Left lung (tissue), 10 donors: ENCODE data around the gene OLIG1. TPM values are rescaled to one million over a fixed set of nuclear protein-coding genes. Genes with fewer than 3 reads are reported as not detected.

Experiments used
- ATAC-seq: fragments of 200-7000 bp; cut with Tn5 transposase; one replicate; pipeline ENCODE4 v1.9.1; 2020; ENCODE audit warnings: moderate library complexity
- DNase-seq, 4 donors: peaks; one replicate each; pipeline ENCODE4 v3.0.0-alpha.2; 2013 to 2020
- H3K27ac ChIP-seq, 2 donors: fragments of 200-600 bp; sonication (generic) in 1 of 2; one replicate each; pipeline versions ENCODE4 v1.5.0 to v1.8.0; 2020 to 2021
- H3K27me3 ChIP-seq, 2 donors: fragments of 200-600 bp; sonication (generic) in 1 of 2; one replicate each; pipeline versions ENCODE4 v1.5.0 to v1.8.0; 2020 to 2021
- H3K36me3 ChIP-seq, 2 donors: fragments of 200-600 bp; sonication (generic) in 1 of 2; one replicate each; pipeline versions ENCODE4 v1.5.0 to v1.8.0; 2020 to 2021
- H3K4me1 ChIP-seq, 2 donors: fragments of 200-600 bp; one replicate each; pipeline ENCODE4 v1.8.0; 2021
- H3K4me3 ChIP-seq, 2 donors: fragments of 200-600 bp; sonication (generic) in 1 of 2; one replicate each; pipeline versions ENCODE4 v1.5.0 to v1.8.0; 2020 to 2021; ENCODE audit warnings: mild to moderate bottlenecking in 1 of 2
- H3K9me3 ChIP-seq, 2 donors: fragments of 200-600 bp; sonication (generic) in 1 of 2; one replicate each; pipeline versions ENCODE4 v1.5.0 to v1.8.0; 2020 to 2021
- intact Hi-C, 2 donors: fragments of 100-400 bp; cut with DNase I; formaldehyde crosslinking; loops; one replicate each; pipeline versions ENCODE4 v1.11.2 to v1.14.2; 2022
- polyA plus RNA-seq, 6 donors: library from polyadenylated mRNA; unstranded; fragments of 120-200 nt; gene quantifications; one replicate each; pipeline ENCODE4 v1.2.1, GENCODE V29; 2013; ENCODE audit not compliant: insufficient read length in 6 of 6
- total RNA-seq, 2 donors: library from RNA; stranded (reverse); fragmentation: NEBNext Ultra II Directional; extraction: Animal tissue kit (Norgen Biotek cat#: 25700); gene quantifications; one replicate each; pipeline ENCODE4 v1.2.1, GENCODE V29; 2021
- TF ChIP-seq, protein P1 (sequence below), 2 donors: fragments of 200-600 bp; sonication (generic) in 1 of 2; IDR thresholded peaks; one replicate each; pipeline versions ENCODE4 v1.5.0 to v1.8.0; 2021; ENCODE audit warnings: antibody characterized with exemption in 2 of 2
- donor health status: DM: no; HTN: yes; CAD: no.
- donor health status: DM: no; HTN: no; CAD: no.

Gene OLIG1
- total and polyA plus RNA-seq, 8 donors: 0.06 to 4.2 (median 0.16) TPM; not detected in 1

DNA sequence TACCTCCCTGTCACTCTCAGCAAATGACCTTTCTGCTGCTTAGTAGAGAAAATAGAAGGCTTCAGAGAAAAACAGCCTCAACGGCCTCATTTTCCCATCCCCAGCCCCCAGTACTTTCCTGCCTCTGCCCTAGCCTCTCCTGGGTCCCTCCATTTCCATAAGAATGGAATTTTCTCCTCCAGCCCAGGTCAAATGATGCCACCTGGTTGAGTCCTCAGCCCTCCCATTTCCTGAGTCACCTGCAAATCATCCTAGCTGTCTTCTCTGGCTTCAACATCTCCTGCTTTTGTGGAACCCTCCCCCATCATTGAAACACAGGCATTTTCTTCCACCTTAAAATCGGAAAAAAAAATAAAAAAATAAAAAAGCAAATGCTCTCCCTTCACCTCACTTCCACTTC lies 35.1 kb downstream of the OLIG1 start:
- no peak overlapping the region for H3K4me3 ChIP-seq
- TF ChIP-seq, protein P1, sequence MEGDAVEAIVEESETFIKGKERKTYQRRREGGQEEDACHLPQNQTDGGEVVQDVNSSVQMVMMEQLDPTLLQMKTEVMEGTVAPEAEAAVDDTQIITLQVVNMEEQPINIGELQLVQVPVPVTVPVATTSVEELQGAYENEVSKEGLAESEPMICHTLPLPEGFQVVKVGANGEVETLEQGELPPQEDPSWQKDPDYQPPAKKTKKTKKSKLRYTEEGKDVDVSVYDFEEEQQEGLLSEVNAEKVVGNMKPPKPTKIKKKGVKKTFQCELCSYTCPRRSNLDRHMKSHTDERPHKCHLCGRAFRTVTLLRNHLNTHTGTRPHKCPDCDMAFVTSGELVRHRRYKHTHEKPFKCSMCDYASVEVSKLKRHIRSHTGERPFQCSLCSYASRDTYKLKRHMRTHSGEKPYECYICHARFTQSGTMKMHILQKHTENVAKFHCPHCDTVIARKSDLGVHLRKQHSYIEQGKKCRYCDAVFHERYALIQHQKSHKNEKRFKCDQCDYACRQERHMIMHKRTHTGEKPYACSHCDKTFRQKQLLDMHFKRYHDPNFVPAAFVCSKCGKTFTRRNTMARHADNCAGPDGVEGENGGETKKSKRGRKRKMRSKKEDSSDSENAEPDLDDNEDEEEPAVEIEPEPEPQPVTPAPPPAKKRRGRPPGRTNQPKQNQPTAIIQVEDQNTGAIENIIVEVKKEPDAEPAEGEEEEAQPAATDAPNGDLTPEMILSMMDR (IDR thresholded peaks at IDR 0.05): no peak
- no peaks in the 10 kb centered on the region for H3K36me3 ChIP-seq
- intact Hi-C loops: no loop called here
- ATAC-seq: no peak
- peaks cover 21 to 66% of the 10 kb centered on the region in 2 donors for H3K27me3 ChIP-seq
- no peaks in the 10 kb centered on the region for H3K9me3 ChIP-seq
- H3K4me1 ChIP-seq: peaks cover 3 to 7% of the 10 kb centered on the region in 2 donors
- no peak for DNase-seq
- H3K27ac ChIP-seq: no peak overlapping the region

DNA sequence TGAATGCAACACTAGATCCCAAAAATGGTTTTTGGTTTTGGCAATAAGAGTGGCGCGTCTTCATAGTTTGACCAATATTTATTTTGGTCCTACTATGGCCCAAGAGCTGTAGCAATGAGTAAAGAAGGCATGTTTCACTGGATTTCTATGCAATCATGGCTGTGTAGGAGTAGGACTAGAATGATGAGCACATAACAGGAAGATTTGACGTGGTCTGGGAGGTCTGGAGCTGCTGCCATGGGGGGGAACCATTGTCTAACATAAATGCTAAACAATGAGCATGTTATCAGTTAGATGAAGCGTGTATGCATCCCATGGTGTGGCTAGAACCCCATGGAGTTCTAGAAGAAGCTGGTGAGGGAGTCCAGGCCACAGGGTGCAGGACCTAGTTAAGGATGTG lies 38.3 kb downstream of the OLIG1 start:
- Histone ChIP-seq H3K4me3 (no peak overlapping the region), H3K27me3 (peaks cover 51 to 79% of the 10 kb centered on the region in 2 donors), H3K27ac (no peak overlapping the region), H3K36me3 (no peaks in the 10 kb centered on the region), H3K9me3 (no peaks in the 10 kb centered on the region), H3K4me1 (peaks cover 3 to 7% of the 10 kb centered on the region in 2 donors)
- DNase-seq (no peak), ATAC-seq (no peak)
- TF ChIP-seq, protein P1 (IDR thresholded peaks at IDR 0.05): no peak
- intact Hi-C loops: no loop called here

- no peaks in the 10 kb centered on the region for H3K36me3 ChIP-seq
- H3K27ac ChIP-seq: no peak overlapping the region
- DNase-seq (peak in 2 of 4 donors; percentile 23 to 88), ATAC-seq (peak; percentile 27)
- peaks cover 3 to 7% of the 10 kb centered on the region in 2 donors for H3K4me1 ChIP-seq
- intact Hi-C loops: no loop called here
- H3K4me3 ChIP-seq: peak overlapping the region in 1 of 2 donors; percentile 4
- peaks cover 51 to 76% of the 10 kb centered on the region in 2 donors for H3K27me3 ChIP-seq
- H3K9me3 ChIP-seq: no peaks in the 10 kb centered on the region
- TF ChIP-seq, protein P1 (IDR thresholded peaks at IDR 0.05): no peak
These were observed 39.8 kb downstream of the OLIG1 start for GRCh38 chr21:33109574-33110339.

GRCh38 chr21:33110340-33110715 lies 40.4 kb downstream of the OLIG1 start:
- Histone ChIP-seq H3K27ac (no peak overlapping the region), H3K4me3 (no peak overlapping the region), H3K9me3 (no peaks in the 10 kb centered on the region), H3K27me3 (peaks cover 51 to 77% of the 10 kb centered on the region in 2 donors), H3K4me1 (peaks cover 3 to 7% of the 10 kb centered on the region in 2 donors), H3K36me3 (no peaks in the 10 kb centered on the region)
- DNase-seq (no peak), ATAC-seq (no peak)
- intact Hi-C loops: no loop called here
- TF ChIP-seq, protein P1 (IDR thresholded peaks at IDR 0.05): no peak

GRCh38 chr21:33111577-33111976 lies 41.6 kb downstream of the OLIG1 start:
- H3K9me3 ChIP-seq: no peaks in the 10 kb centered on the region
- intact Hi-C loops: no loop called here
- H3K36me3 ChIP-seq: no peaks in the 10 kb centered on the region
- peaks cover 51 to 81% of the 10 kb centered on the region in 2 donors for H3K27me3 ChIP-seq
- no peak overlapping the region for H3K27ac ChIP-seq
- TF ChIP-seq, protein P1 (IDR thresholded peaks at IDR 0.05): no peak
- ATAC-seq: no peak
- no peak overlapping the region for H3K4me3 ChIP-seq
- DNase-seq: no peak
- peaks cover 3 to 7% of the 10 kb centered on the region in 2 donors for H3K4me1 ChIP-seq
